Measurements from ENCODE around the gene DLAT. TPM values are rescaled to one million over a fixed set of nuclear protein-coding genes. Genes with fewer than 3 reads are reported as not detected.
"Not testable (repeated sequence)": the region's sequence is repeated elsewhere in the genome, so short reads cannot be mapped to it uniquely, and the experiment has no call there.

Gene DLAT
- total RNA-seq, 1 donor, result 15.1 TPM

DNA sequence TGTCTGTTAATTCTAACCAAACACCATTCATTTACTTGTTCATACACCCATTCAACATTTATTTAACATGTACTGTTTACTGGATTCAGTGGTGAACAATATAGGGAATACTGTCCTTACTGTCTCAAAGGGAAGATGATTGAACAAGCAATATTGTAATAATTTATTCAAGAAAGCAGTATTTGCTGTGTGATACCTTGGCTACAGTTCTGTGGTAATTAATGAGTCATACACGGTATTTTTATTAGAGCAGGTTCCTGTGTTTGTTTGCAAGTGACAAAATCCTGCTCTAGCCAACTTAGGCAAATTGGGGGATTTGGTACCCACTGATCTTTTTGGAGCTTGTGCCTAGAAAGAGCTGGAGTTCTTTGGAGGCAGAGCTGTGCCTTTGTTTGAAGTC lies 32.9 kb downstream of the DLAT start:
- no peaks in the 10 kb centered on the region for H3K9me3 ChIP-seq (ENCODE audit: low read depth, low read length)
- H3K4me1 ChIP-seq (ENCODE audit: insufficient read depth, low read length), result no peaks in the 10 kb centered on the region
- H3K4me3 ChIP-seq (ENCODE audit: low read length), result no peak overlapping the region
- H3K27me3 ChIP-seq (ENCODE audit: insufficient read depth, low read length), result no peaks in the 10 kb centered on the region

DNA sequence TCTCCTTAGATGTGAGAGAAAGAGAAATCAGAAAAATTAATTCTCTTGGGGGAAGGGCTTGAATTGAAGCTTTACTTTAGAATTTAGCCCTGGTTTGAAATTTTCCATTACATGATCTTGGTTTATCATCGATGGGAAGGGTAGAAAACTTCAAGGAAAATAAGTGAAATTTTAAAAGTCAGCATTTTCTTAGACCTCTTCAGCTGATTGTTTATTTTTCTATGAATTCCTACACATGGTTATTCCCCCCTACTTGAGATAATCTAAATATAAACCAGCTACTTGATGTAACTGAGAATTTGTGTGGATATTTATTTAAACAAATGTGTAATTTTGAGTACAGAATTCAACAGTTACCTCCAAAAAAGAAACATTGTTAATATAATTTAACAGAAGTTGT lies 37.7 kb downstream of the DLAT start:
- Histone ChIP-seq H3K4me1 (ENCODE audit: insufficient read depth, low read length) (no peaks in the 10 kb centered on the region), H3K9me3 (ENCODE audit: low read depth, low read length) (no peaks in the 10 kb centered on the region), H3K27me3 (ENCODE audit: insufficient read depth, low read length) (no peaks in the 10 kb centered on the region), H3K4me3 (ENCODE audit: low read length) (no peak overlapping the region)

DNA sequence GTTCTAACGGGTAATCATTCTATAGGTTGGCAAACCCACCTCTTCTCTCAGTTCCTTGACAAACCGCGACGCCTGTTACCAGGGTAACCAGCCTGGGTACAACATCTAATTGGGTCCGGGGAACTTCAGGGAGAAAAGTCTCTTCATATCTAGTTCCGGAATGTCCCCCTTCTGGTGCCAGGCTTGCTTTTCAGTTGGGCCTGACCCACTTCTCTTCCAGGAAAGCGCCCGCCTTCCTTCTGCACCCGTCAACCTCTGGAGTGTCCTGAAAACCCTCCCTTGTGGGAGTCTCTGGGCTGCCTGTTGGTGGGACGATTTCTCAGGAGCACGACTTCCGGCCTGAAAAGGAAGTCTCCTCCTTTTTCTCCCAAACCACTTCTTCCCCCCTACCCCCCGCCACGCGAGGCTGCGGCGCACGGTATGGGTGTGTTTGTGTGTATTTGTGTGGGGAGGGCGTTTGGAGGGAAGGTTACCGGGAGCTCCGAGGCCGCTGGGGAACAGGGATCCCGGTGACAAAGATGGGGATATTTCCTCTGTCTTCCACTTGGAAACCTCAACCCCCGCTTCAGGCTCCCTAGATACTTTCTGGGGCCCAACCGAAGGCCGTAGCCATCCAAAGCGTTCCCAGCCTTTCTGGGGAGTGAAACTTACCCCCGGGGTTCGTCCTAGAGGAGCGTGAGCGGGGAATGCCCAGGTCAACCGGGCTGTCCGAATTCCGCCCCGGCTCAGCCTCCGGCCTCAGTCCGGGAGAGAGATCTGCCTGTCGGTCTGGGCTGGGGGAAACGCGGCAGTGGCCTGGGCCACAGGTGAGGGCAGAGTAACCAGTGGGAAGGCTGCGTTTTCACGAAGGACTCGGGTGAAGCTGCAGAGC lies 49.0 kb downstream of the DLAT start, which contains the start of the genes NKAPD1 and PIH1D2:
TSS of gene NKAPD1 (plus strand) at position 359 of the 871 bp plus-strand sequence. CDS start 1,276 bp downstream, outside the sequence.
TSS of gene PIH1D2 (minus strand) at position 77 of the 871 bp plus-strand sequence. CDS start 843 bp downstream, outside the sequence.
- Histone ChIP-seq H3K4me3 (ENCODE audit: low read length) (peak within 1 kb of the TSS; percentile 98), H3K27me3 (ENCODE audit: insufficient read depth, low read length) (no peaks in the 10 kb centered on the region), H3K4me1 (ENCODE audit: insufficient read depth, low read length) (peaks cover 13% of the 10 kb centered on the region), H3K9me3 (ENCODE audit: low read depth, low read length) (no peaks in the 10 kb centered on the region)

DNA sequence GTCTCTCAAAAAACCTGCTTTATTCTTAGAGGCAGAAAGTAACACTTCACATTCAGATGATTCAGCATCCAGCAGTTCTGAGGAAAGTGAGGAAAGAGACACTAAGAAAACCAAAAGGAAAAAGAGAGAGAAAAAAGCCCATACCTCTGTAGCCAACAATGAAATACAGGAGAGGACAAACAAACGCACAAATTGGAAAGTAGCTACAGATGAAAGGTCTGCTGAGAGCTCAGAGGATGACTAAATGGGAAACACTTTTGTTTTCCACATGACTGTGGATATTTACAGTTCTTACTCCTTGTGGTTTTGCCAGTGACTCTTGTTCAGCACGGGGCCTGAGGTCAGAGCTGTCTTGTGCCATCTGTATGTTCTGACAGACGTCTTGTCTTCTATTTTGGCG lies 57.5 kb downstream of the DLAT start:
- Histone ChIP-seq H3K4me1 (ENCODE audit: insufficient read depth, low read length) (peaks cover 16% of the 10 kb centered on the region), H3K27me3 (ENCODE audit: insufficient read depth, low read length) (no peaks in the 10 kb centered on the region), H3K4me3 (ENCODE audit: low read length) (no peak overlapping the region), H3K9me3 (ENCODE audit: low read depth, low read length) (no peaks in the 10 kb centered on the region)

DNA sequence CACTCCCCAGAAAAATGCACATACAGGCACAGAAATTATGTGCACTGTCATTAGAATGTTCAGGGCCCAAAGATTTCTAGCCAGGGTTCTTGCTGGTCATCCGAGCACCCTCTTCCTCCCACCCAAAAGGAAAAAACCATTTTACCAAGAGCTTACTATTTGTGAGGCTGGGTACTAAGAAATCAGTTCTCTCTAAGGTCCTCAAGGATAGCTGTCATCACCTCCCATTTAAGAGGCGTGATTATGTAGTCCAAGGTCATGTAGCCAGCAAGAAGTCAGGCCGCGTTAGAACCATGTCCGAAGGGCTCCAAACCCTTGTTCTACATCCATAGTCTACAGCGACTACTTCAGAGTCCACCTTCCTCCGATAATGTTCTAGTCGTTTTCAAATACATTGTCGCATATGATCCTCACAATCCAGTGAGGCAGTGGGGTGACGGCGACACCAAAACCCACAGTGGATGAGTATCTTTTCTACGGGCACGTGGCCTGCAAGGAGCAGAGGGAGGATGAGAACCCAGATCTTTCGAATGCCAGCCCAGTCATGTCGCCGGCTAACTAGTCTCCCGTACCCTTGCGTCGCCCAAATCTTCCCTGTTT lies 60.7 kb downstream of the DLAT start:
- Histone ChIP-seq H3K4me1 (ENCODE audit: insufficient read depth, low read length) (peaks cover 24% of the 10 kb centered on the region), H3K27me3 (ENCODE audit: insufficient read depth, low read length) (no peaks in the 10 kb centered on the region), H3K9me3 (ENCODE audit: low read depth, low read length) (no peaks in the 10 kb centered on the region), H3K4me3 (ENCODE audit: low read length) (peak overlapping the region; percentile 95)

DNA sequence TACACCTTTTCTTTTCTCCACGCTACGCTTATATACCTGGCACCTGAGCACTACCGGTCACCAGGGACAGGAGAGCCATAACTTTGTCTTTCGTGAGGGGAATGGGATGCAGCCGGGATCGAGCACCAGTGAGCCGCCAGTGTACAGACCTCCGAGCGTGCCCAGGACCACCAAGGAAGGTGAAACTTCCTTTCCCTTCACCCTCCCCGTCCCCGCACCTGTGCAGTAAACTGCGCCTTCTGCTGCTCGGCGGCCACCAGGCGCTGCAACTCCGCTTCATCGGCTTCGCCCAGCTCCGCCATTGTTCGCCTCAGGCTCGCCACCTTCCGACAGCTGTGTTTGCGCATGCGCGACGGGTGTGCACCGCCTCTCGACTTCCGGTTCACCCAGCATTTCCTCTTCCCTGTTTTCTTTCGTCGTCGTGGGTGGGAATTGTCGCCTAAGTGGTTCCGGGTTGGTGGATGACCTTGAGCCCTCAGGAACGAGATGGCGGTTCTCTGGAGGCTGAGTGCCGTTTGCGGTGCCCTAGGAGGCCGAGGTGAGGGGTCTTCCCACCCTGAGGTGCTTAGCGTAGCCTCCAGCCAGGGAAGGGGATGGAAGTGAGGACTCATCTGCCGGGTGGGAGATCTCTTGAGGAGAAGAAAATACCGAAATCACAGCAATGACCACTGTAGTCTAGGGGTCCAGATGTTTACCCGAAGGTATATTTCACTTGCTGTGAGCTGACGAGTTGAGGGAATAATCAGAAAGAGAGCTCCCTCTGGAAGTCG lies 61.4 kb downstream of the DLAT start, which contains the start of the genes SDHD and TIMM8B:
TSS of gene SDHD (plus strand) at position 452 of the 770 bp plus-strand sequence. CDS start at position 487, 35 bp downstream.
TSS of gene TIMM8B (minus strand) at position 335 of the 770 bp plus-strand sequence. CDS start at position 302, 33 bp downstream.
- Histone ChIP-seq H3K9me3 (ENCODE audit: low read depth, low read length) (no peaks in the 10 kb centered on the region), H3K27me3 (ENCODE audit: insufficient read depth, low read length) (no peaks in the 10 kb centered on the region), H3K4me1 (ENCODE audit: insufficient read depth, low read length) (peaks cover 24% of the 10 kb centered on the region), H3K4me3 (ENCODE audit: low read length) (peak within 1 kb of the TSS; percentile 95)

DNA sequence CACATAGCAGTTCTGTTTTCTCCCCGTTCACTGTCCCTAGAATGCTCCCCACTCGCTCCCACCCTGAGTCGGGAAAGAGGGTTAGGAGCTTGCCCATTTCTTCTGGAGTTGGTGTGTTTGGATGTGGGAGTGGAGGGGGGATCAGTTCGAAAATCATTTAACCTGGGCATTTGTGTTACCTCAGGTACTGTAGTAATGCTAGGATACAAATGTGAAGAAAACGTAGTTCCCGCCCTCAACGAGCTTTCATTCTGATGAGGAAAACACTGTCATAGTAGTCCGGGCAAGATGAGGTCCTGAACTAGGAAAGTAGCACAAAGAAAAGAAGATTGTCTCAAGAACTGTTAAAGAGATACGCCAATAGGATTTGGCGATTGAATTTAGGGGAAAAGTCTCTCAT lies 62.0 kb downstream of the DLAT start:
- H3K9me3 ChIP-seq (ENCODE audit: low read depth, low read length), result no peaks in the 10 kb centered on the region
- peaks cover 24% of the 10 kb centered on the region for H3K4me1 ChIP-seq (ENCODE audit: insufficient read depth, low read length)
- peak overlapping the region; percentile 95 for H3K4me3 ChIP-seq (ENCODE audit: low read length)
- H3K27me3 ChIP-seq (ENCODE audit: insufficient read depth, low read length), result no peaks in the 10 kb centered on the region

DNA sequence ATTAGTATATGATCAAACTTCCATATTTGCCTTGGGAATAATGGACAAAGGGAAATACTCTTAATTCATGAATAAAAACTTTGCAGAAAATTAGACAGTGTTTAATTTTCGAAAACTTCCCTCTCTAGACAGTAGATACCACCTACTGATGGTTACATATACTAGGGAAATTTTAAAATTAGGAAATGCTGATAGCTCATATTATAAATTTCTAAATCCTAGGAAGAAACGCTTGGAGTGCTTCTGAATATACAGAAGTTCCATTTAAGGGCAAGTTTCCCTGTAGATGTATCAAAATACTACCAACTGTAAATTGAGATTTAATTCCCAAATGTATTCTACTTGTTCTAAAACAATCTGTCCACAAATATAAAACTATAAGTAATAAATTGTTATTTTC lies 70.1 kb downstream of the DLAT start:
- H3K9me3 ChIP-seq (ENCODE audit: low read depth, low read length); H3K27me3 ChIP-seq (ENCODE audit: insufficient read depth, low read length); H3K4me3 ChIP-seq (ENCODE audit: low read length); H3K4me1 ChIP-seq (ENCODE audit: insufficient read depth, low read length): not testable (repeated sequence)

DNA sequence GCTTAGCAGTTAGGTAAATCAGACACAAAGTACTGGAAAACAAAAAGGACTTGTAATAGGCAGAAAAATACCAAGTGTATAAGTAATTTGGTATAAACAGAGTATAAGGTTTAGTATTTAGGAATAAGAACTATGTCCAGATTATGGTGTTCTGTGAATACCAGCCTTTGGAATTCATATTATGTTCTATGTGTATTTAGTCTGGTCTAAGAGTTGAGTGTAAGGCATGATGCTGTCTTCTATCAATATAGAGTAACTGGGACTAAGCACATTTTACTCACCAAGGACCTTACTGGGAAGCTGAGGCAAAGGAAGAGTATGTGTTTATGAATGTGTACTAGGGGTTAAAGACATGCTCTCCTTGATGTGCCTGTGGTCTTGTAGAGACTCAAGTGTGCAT lies 71.0 kb downstream of the DLAT start:
- H3K9me3 ChIP-seq (ENCODE audit: low read depth, low read length), result no peaks in the 10 kb centered on the region
- no peak overlapping the region for H3K4me3 ChIP-seq (ENCODE audit: low read length)
- H3K4me1 ChIP-seq (ENCODE audit: insufficient read depth, low read length), result no peaks in the 10 kb centered on the region
- H3K27me3 ChIP-seq (ENCODE audit: insufficient read depth, low read length), result no peaks in the 10 kb centered on the region

DNA sequence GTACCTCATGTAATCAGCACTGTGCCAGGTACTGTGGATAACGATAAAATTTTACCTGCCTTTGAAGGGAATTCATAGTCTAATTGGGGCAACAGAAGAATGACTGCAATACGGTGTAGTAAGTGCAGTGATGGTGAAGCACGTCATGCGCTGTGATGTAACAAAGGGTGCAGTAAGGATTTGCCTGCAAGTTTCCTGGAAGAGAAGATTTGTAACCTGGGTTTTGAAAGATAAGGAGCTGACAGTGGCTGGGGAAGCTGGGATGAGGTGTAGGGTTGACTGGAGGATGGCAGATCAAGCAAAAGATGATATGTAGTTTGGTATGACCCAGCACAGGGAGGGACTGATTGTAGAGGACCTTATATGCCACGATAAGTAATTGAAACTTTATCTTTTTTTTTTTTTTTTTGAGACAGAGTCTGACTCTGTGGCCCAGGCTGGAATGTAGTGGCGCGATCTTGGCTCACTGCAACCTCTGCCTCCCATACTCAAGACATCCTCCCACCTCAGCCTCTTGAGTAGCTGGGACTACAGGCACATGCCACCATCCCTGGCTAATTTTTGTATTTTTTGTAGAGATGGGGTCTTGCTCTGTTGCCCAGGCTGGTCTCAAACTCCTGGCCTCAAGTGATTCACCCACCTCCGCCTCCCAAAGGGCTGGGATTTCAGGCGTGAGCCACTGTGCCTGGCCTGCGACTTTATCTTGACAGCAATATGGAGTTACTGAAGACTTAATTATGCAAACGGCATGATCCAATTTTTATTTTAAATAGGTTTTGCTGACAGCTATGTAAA lies 72.7 kb downstream of the DLAT start:
- Histone ChIP-seq H3K27me3 (ENCODE audit: insufficient read depth, low read length) (no peaks in the 10 kb centered on the region), H3K9me3 (ENCODE audit: low read depth, low read length) (no peaks in the 10 kb centered on the region), H3K4me1 (ENCODE audit: insufficient read depth, low read length) (peaks cover 5% of the 10 kb centered on the region), H3K4me3 (ENCODE audit: low read length) (no peak overlapping the region)

DNA sequence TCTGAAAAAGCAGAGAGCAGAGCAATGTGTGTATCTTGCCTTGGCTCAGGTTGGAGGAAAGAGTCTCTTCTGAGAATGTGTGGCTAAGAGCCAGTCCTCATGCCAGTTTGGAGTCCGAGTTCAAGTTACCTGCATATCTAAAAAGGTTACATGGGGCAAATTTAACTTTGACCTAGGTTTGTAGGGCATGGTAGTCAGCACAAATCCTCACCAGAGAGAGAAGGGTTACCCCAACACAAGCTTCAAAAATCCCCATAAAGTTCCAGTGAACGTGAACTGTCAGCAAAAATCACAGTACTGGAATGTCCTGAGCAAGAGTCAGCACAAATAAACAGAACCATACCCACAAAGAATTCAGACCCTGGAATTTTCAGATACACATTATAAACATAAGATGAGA lies 75.3 kb downstream of the DLAT start:
- Histone ChIP-seq H3K4me3 (ENCODE audit: low read length) (no peak overlapping the region), H3K9me3 (ENCODE audit: low read depth, low read length) (no peaks in the 10 kb centered on the region), H3K4me1 (ENCODE audit: insufficient read depth, low read length) (peaks cover 17% of the 10 kb centered on the region), H3K27me3 (ENCODE audit: insufficient read depth, low read length) (no peaks in the 10 kb centered on the region)

DNA sequence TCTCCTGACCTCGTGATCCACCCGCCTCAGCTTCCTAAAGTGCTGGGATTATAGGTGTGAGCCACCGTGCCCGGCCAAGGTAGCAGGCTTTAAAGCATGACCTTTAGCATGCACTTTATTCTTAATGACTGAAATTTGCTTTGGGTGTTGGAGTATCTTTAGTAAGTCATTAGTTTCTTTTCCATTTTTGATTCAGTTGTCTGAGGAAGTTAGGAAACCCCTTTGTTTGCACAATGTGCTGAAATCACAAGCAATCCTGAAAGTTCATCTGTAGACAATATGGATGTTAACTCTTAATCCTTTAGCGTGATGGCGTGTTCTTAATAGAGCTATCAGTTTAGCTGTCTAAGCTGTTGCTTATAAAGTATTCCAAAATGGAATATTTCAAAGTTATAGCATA lies 78.2 kb downstream of the DLAT start:
- no peaks in the 10 kb centered on the region for H3K27me3 ChIP-seq (ENCODE audit: insufficient read depth, low read length)
- no peaks in the 10 kb centered on the region for H3K9me3 ChIP-seq (ENCODE audit: low read depth, low read length)
- H3K4me3 ChIP-seq (ENCODE audit: low read length), result no peak overlapping the region
- peaks cover 17% of the 10 kb centered on the region for H3K4me1 ChIP-seq (ENCODE audit: insufficient read depth, low read length)

DNA sequence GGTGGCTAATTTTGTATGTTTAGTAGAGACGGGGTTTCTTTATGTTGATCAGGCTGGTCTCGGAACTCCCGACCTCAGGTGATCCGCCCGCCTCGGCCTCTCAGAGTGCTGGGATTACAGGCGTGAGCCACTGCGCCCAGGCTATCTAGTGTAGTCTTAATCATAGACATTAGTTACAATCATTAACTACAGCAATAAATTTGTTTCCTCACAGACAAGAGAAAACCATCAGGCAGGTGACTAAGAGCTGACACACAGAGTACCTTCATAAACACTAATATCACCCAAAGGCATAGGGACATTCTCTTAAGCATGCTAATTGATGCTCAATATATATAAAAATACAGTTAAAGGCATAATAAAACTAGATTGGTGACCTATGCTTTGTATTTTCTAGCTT lies 80.9 kb downstream of the DLAT start:
- Histone ChIP-seq H3K4me1 (ENCODE audit: insufficient read depth, low read length) (peaks cover 17% of the 10 kb centered on the region), H3K4me3 (ENCODE audit: low read length) (no peak overlapping the region), H3K9me3 (ENCODE audit: low read depth, low read length) (no peaks in the 10 kb centered on the region), H3K27me3 (ENCODE audit: insufficient read depth, low read length) (no peaks in the 10 kb centered on the region)

Measured in mononuclear cell (primary cell).